HepG2 (cell line): Measurements from ENCODE around the gene CDC42EP4.

Experiments
- AHR ChIP-seq: IDR thresholded peaks from 2 replicates; pipeline ENCODE4 v1.6.1; 2018; ENCODE audit warnings: missing genetic modification reagents, missing compliant biosample characterization
- CTCF ChIP-seq: sonication (generic); formaldehyde crosslinking; IDR thresholded peaks from 2 replicates; pipeline ENCODE4 v1.5.0; 2020; ENCODE audit warnings: mild to moderate bottlenecking, missing genetic modification reagents, moderate library complexity
- FOXO1 ChIP-seq: sonication (generic); formaldehyde crosslinking; IDR thresholded peaks from 2 replicates; pipeline ENCODE4 v1.4.0; 2020; ENCODE audit warnings: missing genetic modification reagents
- SMAD3 ChIP-seq: sonication (generic); formaldehyde crosslinking; IDR thresholded peaks from 2 replicates; pipeline ENCODE4 v1.4.0; 2020; ENCODE audit warnings: missing genetic modification reagents
- SOX13 ChIP-seq, 3 experiments: fragments of 450-650 bp in 1 of 3; sonication (generic) in 1 of 3; formaldehyde crosslinking in 1 of 3; IDR thresholded peaks in 2 of 3; conservative IDR thresholded peaks in 1 of 3; 2 replicates each; pipeline versions ENCODE4 v1.5.0 to v1.6.1; 2016 to 2020; ENCODE audit warnings: antibody characterized with exemption in 1 of 3, mild to moderate bottlenecking in 1 of 3, missing compliant biosample characterization in 1 of 3, missing genetic modification reagents in 1 of 3, moderate library complexity in 1 of 3
- SP2 ChIP-seq: sonication (generic); formaldehyde crosslinking; IDR thresholded peaks from 2 replicates; pipeline ENCODE4 v1.5.1; 2020; ENCODE audit warnings: mild to moderate bottlenecking, missing genetic modification reagents
- ZBTB21 ChIP-seq: sonication (generic); formaldehyde crosslinking; IDR thresholded peaks from 2 replicates; pipeline ENCODE4 v1.4.0; 2020; ENCODE audit warnings: missing genetic modification reagents
- ZBTB43 ChIP-seq: sonication (generic); formaldehyde crosslinking; conservative IDR thresholded peaks from 2 replicates; pipeline ENCODE4 v1.4.0; 2020; ENCODE audit warnings: missing genetic modification reagents
- ZBTB49 ChIP-seq: sonication (generic); formaldehyde crosslinking; IDR thresholded peaks from 2 replicates; pipeline ENCODE4 v1.4.0; 2020; ENCODE audit warnings: missing genetic modification reagents, borderline replicate concordance
- ZKSCAN8 ChIP-seq: IDR thresholded peaks from 2 replicates; pipeline ENCODE4 v1.6.1; 2016; ENCODE audit warnings: borderline replicate concordance, missing genetic modification reagents, missing compliant biosample characterization
- ZNF275 ChIP-seq: sonication (generic); formaldehyde crosslinking; IDR thresholded peaks from 2 replicates; pipeline ENCODE4 v1.8.0; 2022; ENCODE audit warnings: missing genetic modification reagents, mild to moderate bottlenecking, inconsistent platforms, borderline replicate concordance

GRCh38 chr17:73251871-73252270, 59.9 kb downstream of the CDC42EP4 start:
- no peak for TF ChIP-seq AHR (CRISPR knock-in tag)
- no peak for TF ChIP-seq ZKSCAN8 (CRISPR knock-in tag)
- no peak for TF ChIP-seq FOXO1 (CRISPR knock-in tag)
- TF ChIP-seq ZBTB43 (CRISPR knock-in tag) = no peak
- no peak for TF ChIP-seq ZBTB21 (CRISPR knock-in tag)
- TF ChIP-seq ZNF275 (CRISPR knock-in tag) = no peak
- no peak for TF ChIP-seq SOX13 (IDR thresholded peaks at IDR 0.05)
- no peak for TF ChIP-seq SOX13 (CRISPR knock-in tag; conservative IDR thresholded peaks at IDR 0.05 in 1 of 2, IDR thresholded peaks at IDR 0.05 in 1 of 2)
- TF ChIP-seq ZBTB49 (CRISPR knock-in tag) = no peak
- TF ChIP-seq SP2 (CRISPR knock-in tag) = no peak
- TF ChIP-seq SMAD3 (CRISPR knock-in tag) = no peak
- no peak for TF ChIP-seq CTCF (CRISPR knock-in tag)
